ENCODE measurements around the gene VRK3.
"Not testable (repeated sequence)": the region's sequence is repeated elsewhere in the genome, so short reads cannot be mapped to it uniquely, and the experiment has no call there.

The VRK3 gene

DNA sequence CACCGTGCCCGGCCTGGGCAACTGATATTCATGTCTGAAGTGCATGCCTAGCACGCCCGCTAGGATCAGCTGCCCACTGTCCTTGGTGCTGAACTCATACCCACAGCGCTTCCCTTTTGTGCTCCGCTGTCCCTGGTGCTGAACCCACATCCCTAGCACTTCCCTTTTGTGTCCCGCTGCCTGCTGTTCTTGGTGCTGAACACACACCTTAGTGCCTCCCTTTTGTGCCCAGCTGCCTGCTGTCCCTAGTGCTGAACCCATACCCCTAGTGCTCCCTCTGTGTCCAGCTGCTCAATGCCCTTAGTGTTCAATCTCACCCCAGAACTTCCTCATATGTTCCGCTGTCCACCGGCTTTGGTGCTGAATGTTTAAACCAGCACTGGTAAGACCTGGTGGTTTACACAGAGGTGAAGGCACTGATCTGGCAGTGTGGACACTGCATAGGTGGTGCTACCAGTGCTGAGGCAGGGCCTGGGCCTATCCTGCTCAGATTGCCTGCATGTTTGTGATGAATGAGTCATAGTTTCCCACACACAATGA is 37.9 kb downstream of the VRK3 start:
- peak; percentile 35 to 41 for DNase-seq (ENCODE audit: low read depth in 2 of 2)

- no peak for DNase-seq (ENCODE audit: low read depth in 2 of 2)
Observed at GRCh38 chr19:49986354-49986753, 38.8 kb downstream of the VRK3 start.

DNA sequence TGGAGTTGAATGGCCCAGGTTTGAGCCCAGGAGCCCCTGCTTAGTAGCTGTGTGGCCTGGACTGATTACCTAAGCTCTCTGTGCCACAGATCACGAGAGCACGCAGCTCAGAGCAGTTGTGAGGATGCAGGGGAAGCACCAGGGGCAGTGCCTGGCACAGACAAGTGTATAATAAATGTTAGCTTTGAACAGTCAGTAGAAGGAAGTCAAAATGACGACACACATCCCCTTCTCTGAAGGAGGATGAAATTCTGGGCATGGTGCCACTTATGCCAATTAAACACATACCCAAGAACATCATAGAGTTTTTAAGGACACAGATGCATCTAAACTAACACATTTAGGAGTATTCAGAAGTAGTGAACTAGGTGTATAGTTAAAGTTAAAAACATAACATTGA is 39.3 kb downstream of the VRK3 start:
- DNase-seq (ENCODE audit: low read depth in 2 of 2), result no peak

- DNase-seq (ENCODE audit: low read depth in 2 of 2), result no peak
Observed at GRCh38 chr19:49984491-49984890, 40.7 kb downstream of the VRK3 start.

DNA sequence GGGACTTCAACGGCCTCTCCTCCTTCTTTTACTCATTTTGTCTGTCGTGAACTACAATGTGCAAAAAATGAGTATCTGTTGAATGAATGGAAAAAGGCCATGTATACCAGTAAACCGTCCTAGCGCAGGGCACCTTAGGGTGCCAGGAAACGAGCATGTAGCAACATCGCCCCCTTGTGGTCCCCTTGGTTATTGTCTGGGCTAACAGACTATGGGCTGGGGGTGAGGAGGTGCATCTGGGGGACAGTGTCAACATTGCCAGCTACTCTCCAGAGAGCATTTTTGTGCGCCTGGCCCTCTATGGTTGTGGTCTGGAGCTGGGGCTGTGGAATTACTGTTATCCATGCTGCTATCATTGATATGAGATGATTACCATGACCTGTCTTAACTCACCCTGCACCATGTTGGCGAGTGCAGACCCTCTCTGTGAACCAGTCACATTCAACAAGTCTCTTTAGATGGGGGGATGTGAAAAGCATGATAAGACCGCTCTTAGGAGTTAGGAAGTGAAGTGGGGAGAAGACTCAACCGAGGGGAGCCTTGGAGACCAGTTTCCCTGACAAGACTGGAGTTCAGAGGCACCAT is 41.4 kb downstream of the VRK3 start:
- DNase-seq (ENCODE audit: low read depth in 2 of 2), result peak; percentile 61 to 74

DNA sequence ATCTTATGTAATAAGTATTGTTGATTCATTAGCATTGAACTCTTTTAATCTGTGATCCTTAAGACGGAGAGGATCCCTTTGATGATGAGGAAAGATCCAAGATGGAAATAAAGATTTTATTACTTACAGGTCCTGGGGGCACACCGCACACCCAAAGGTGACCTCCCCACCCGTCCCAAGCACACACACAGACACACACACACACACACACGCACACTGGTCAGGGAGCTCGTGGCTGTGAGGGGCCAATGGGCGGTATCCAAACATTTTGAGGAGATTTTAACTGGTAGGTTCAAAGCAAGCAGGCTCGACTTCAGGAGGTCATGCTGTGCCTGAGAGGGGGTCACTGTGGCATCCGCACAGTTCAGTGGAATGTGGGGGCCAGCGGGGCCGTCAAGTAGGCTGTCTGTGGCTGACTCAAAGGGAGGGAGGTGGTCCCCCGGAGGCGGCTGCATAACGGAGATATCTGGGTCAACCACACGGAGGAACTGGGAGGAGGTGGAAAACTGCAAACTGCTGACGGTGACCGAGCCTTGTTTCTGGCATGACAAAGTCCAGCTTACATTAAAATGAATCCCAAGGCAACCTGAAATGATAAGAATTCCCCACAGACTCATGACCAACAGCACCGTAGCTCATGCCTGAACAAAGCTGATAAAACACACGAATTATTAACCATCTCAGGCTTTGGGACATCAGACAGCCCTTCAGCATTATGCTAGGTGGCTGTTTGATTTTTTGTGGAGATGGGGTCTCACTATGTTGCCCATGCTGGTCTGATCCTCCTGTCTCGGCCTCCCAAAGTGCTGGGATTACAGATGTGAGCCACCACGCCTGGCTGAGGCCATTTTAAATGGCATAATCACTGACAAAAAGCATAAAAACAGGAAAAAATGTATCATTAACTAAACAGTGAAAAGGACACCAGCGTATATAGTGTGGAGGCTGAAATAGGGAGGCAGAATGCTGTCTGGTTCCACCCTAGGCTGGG is 43.3 kb downstream of the VRK3 start:
- no peak for DNase-seq (ENCODE audit: low read depth in 2 of 2)

DNA sequence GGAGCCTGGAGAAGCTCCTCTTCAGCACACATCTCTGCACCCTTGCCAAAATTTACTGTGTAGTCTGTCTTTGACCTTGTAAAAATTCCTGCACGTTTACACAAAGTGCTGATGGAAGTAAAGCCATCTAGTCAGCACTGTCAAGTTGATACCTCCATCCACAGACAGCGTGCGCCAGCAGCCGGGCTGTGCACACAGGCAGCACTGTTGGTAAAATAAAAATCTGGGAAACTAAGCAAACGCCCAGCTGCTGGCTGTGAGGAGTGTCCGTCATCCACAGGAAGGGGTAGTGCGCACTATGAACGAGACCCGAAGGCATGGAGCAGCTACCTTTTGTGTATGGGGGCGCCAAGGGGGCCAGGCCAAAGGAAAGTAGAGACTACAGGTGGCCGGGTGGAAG is 46.8 kb downstream of the VRK3 start:
- DNase-seq (ENCODE audit: low read depth in 2 of 2), result no peak

DNA sequence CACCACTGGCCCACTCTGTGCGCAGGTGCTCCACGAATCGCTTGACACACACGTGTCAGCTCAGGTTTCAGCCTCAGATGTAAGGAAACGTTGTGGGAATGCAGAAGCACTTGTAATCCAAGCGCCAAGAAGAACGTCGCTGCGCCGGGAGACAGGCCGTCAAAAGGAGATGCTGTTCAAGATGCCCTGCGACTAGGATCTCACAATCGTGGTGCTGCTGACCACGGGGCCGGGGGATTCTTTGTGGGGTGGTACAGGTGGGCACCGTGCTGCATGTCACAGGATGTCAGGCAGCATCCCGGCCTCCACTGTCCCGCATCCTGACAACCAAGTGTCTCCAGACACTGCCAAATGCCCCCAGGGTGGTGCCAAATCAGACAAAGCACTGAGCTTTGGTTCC is 47.3 kb downstream of the VRK3 start:
- DNase-seq (ENCODE audit: low read depth in 2 of 2), result no peak

- no peak for DNase-seq (ENCODE audit: low read depth in 2 of 2)
Observed at GRCh38 chr19:49977076-49977475, 48.1 kb downstream of the VRK3 start.

DNA sequence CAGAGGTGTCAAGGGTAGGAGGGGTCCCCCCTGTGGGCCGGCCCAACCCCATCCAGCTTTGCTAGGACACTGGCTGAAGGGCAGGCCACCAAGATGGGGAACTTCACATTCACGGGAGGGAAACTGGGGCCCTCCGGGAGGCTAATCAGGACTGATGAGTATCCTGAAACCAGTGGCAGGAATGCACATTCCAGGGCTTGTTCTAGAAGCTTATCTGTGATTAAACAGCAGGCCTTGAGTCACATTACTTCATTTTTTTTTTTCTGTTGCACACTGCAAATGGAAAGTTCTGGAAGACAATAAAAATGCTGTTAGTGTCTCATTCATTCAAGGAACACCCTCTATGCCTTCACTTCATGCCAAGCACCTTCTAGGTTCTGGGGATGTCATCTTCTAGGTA is 48.7 kb downstream of the VRK3 start:
- no peak for DNase-seq (ENCODE audit: low read depth in 2 of 2)

- DNase-seq (ENCODE audit: low read depth in 2 of 2), result no peak
Observed at GRCh38 chr19:49975051-49975450, 50.1 kb downstream of the VRK3 start.

GRCh38 chr19:49973987-49974386 is 51.2 kb downstream of the VRK3 start:
- DNase-seq (ENCODE audit: low read depth in 2 of 2), result no peak

GRCh38 chr19:49972841-49973240 is 52.3 kb downstream of the VRK3 start:
- DNase-seq (ENCODE audit: low read depth in 2 of 2), result no peak

DNA sequence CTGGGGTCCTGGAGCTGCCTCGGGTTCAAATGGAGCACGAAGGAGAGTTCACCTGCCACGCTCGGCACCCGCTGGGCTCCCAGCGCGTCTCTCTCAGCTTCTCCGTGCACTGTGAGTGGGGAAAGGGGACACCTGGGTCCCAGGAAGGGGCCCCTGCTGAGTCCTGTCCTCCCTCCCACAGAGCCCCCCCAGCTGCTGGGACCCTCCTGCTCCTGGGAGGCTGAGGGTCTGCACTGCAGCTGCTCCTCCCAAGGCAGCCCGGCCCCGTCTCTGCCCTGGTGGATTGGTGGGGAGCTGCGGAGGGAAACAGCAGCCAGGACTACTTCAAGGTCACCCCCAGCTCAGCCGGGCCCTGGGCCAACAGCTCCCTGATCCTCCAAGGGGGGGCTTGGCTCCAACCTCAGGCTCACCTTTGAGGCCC is 53.2 kb downstream of the VRK3 start:
- no peak for DNase-seq (ENCODE audit: low read depth in 2 of 2)

GRCh38 chr19:49969355-49969754 is 55.8 kb downstream of the VRK3 start:
- DNase-seq (ENCODE audit: low read depth in 2 of 2), result not testable (repeated sequence)

DNA sequence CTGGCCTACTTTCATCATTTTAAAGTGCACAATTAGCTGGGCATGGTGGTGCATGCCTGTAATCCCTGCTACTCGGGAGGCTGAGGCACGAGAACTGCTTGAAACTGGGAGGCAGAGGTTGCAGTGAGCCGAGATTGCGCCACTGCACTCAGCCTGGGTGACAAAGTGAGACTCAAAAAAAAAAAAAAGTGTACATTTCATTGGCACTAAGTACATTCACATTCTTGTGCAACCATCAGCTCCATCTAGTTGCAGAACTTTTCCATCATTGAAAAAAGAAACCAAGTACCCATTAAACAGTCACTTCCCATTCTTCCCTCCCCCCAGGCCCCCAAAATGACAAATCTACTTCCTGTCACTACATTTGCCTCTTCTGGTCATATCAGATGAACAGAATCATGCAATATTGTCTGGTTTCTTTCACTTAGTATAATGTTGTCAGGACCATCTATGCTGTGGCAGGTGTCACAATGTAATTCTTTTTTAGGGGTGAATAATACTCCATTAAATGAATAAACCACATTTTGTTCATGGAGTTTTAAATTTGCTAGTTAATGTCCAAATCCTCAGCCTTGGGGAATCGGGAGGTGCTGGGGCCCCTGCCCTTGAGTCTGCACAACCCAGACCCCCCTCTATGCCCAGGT is 56.8 kb downstream of the VRK3 start:
- no peak for DNase-seq (ENCODE audit: low read depth in 2 of 2)

GRCh38 chr19:49960980-49961379 is 64.2 kb downstream of the VRK3 start, which contains the start of gene SIGLEC11:
TSS of gene SIGLEC11 (minus strand) at chr19:49961172. CDS start at chr19:49961081, 91 bp downstream.
- not testable (repeated sequence) for DNase-seq (ENCODE audit: low read depth in 2 of 2)

- not testable (repeated sequence) for DNase-seq (ENCODE audit: low read depth in 2 of 2)
Observed at GRCh38 chr19:49959892-49960291, 65.3 kb downstream of the VRK3 start.

DNA sequence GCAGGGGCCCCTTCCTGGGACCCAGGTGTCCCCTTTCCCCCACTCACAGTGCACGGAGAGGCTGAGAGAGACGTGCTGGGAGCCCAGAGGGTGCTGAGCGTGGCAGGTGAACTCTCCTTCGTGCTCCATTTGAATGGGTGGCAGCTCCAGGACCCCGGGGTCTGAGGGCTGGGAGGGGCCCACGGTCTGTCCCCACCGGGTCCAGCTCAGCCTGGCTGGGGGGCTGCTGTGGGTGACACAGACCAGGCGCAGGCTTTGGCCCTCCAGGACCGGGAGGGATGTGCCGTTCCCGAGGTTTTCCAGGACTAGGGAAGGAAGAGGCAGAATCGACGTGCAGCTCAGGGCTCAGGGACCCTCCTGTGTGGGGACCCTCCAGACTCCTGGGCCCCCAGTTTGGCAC is 66.6 kb downstream of the VRK3 start:
- not testable (repeated sequence) for DNase-seq (ENCODE audit: low read depth in 2 of 2)

- DNase-seq (ENCODE audit: low read depth in 2 of 2), result not testable (repeated sequence)
Observed at GRCh38 chr19:49958144-49958543, 67.0 kb downstream of the VRK3 start.

DNA sequence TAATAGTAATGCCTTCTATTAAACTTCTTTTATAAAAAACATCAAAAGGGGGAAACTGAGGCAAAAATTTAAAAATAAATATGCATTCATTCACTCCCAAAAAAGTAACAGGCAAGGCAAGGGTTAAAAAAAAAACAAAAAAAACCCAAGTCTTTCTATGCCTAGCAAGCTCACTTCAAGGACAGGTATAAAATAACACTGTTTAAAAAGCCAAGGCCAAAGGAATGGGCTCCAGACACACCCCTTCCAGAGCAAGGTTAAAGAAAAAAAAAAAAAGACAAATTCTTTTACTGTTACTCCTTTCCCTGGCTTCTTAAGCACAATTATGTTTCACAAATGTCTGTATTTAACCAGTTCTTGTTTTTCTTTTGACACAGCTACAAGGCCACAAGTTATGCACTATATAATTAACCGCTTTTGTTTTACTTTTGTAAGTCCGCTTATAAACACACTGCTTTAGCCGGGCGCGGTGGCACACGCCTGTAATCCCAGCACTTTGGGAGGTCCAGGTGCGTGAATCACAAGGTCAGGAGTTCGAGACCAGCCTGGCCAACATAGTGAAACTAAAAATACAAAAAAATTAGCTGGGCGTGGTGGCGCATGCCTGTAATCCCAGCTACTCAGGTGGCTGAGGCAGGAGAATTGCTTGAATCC is 67.8 kb downstream of the VRK3 start:
- DNase-seq (ENCODE audit: low read depth in 2 of 2), result no peak

GRCh38 chr19:49956115-49956495 is 69.1 kb downstream of the VRK3 start:
- DNase-seq (ENCODE audit: low read depth in 2 of 2), result no peak

All from stimulated activated CD8-positive, alpha-beta memory T cell treated with anti-CD3 and anti-CD28 coated beads, Interleukin-7, amount 100 ng/mL, for 1 hour (primary cell).